Activated CD8-positive, alpha-beta T cell treated with anti-CD3 and anti-CD28 coated beads for 36 hours (primary cell): ENCODE data around the gene SEC23A. TPM values are rescaled to one million over a fixed set of nuclear protein-coding genes. Genes with fewer than 3 reads are reported as not detected.

ENCODE experiments used
- ATAC-seq: fragments of 200-7000 bp; cut with Tn5 transposase; one replicate; pipeline ENCODE4 v1.10.0; 2021; ENCODE audit warnings: mild to moderate bottlenecking, moderate library complexity
- CTCF ChIA-PET: fragments of 350-600 bp; sonication (Branson Sonifier 250); formaldehyde crosslinking; loops from one replicate; lab custom pipeline; 2021; ENCODE audit warnings: antibody characterized with exemption; lab: Charles Lee
- POLR2A ChIA-PET: fragments of 350-600 bp; sonication (Branson Sonifier 250); formaldehyde crosslinking; loops from one replicate; lab custom pipeline; 2021; ENCODE audit warnings: antibody characterized with exemption; lab: Charles Lee
- DNase-seq: peaks from one replicate; pipeline ENCODE4 v3.0.0-alpha.2; 2020
- H3K27ac Mint-ChIP-seq: one replicate; pipeline ENCODE4 v1.8.0; 2021; ENCODE audit warnings: mild to moderate bottlenecking, mixed read lengths
- H3K27me3 Mint-ChIP-seq: one replicate; pipeline ENCODE4 v1.8.0; 2021; ENCODE audit warnings: mixed read lengths
- H3K36me3 Mint-ChIP-seq: one replicate; pipeline ENCODE4 v1.8.0; 2021; ENCODE audit warnings: low read depth, mixed read lengths
- H3K4me1 Mint-ChIP-seq: one replicate; pipeline ENCODE4 v1.8.0; 2021; ENCODE audit warnings: low read depth, mixed read lengths
- H3K4me3 Mint-ChIP-seq: one replicate; pipeline ENCODE4 v1.8.0; 2021; ENCODE audit warnings: mild to moderate bottlenecking, moderate library complexity, mixed read lengths
- H3K9me3 Mint-ChIP-seq: one replicate; pipeline ENCODE4 v1.8.0; 2021; ENCODE audit warnings: mixed read lengths
- CTCF ChIP-seq: fragments of 200-600 bp; IDR thresholded peaks from one replicate; pipeline ENCODE4 v1.8.0; 2022; ENCODE audit warnings: antibody characterized with exemption, mild to moderate bottlenecking
- intact Hi-C: fragments of 100-400 bp; cut with micrococcal nuclease; formaldehyde crosslinking; loops from one replicate; pipeline ENCODE4 v1.10.0; 2022
- total RNA-seq, 2 experiments: library from RNA; stranded (reverse); gene quantifications; one replicate each; pipeline ENCODE4 v1.2.3, GENCODE V29; 2021

Gene SEC23A
- total RNA-seq, 2 experiments from 2014 or later = 45.4 to 45.6 TPM

- Mint-ChIP-seq H3K4me1 (peaks cover 10% of the 10 kb centered on the region), H3K36me3 (no peaks in the 10 kb centered on the region), H3K27ac (no peak overlapping the region), H3K9me3 (no peaks in the 10 kb centered on the region), H3K27me3 (peaks cover 4% of the 10 kb centered on the region), H3K4me3 (no peak overlapping the region)
- no peak for TF ChIP-seq CTCF
- POLR2A ChIA-PET = interaction anchor here (0.5 to 0.7 kb wide), 2 partner anchors 85 to 826 kb away, joined by 3 read pairs; no protein-coding TSS in a partner anchor
- ATAC-seq = no peak
- CTCF ChIA-PET = interaction anchor here (1.3 to 3.8 kb wide), 2 partner anchors 25 to 27 kb away, joined by 3 to 16 read pairs; no protein-coding TSS in a partner anchor
- intact Hi-C loops = no loop called here
- DNase-seq = no peak
These were observed 113.0 kb downstream of the SEC23A start for GRCh38 chr14:38989922-38990546.

DNA sequence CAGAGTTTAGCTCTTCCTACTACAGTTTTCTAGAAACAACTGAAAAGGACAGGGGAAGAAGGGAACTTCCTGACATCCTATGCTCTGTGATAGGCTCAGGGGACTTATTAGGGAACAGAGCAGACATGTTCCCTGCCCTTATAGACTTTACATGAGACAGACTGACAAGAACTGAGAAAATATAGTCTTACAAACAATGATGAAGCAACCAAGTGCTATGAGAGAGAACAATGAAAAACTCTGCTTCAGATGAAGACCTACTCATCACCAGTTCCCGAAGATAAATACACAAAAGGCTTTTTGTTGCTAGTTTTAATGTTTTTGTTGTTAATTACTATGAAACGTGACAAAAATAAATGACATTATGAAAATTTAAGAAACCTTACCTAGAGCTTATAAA lies 115.3 kb downstream of the SEC23A start:
- ATAC-seq (no peak), DNase-seq (no peak)
- no peaks in the 10 kb centered on the region for H3K36me3 Mint-ChIP-seq
- ChIA-PET CTCF (interaction anchor here (0.7 to 1.3 kb wide), 2 partner anchors 11 to 18 kb away, joined by 3 read pairs; no protein-coding TSS in a partner anchor), POLR2A (no interaction called here)
- intact Hi-C loops = no loop called here
- peaks cover 1% of the 10 kb centered on the region for H3K9me3 Mint-ChIP-seq
- H3K4me3 Mint-ChIP-seq = no peak overlapping the region
- no peak overlapping the region for H3K27ac Mint-ChIP-seq
- H3K27me3 Mint-ChIP-seq = peaks cover 4% of the 10 kb centered on the region
- peaks cover 10% of the 10 kb centered on the region for H3K4me1 Mint-ChIP-seq
- TF ChIP-seq CTCF = no peak

DNA sequence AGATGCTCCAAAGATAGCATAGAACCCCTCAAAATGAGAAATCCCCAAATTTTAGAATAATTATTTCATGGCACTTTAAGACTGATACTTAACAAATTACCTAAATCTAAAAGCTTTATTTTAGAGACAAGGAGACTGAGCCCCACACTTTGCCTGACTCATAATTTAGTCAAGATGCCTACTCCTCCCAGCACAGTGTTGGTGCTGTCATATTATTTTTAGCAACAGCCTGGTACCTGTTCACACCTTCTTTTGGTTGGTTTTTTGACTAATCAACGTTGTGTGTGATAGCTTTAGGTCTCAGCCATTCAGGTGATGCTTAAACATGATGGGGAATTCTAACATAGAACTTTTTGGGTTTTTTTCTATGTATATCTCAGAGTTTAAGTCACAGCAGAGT lies 120.2 kb downstream of the SEC23A start:
- peaks cover 6% of the 10 kb centered on the region for H3K9me3 Mint-ChIP-seq
- no peak for TF ChIP-seq CTCF
- ATAC-seq (no peak), DNase-seq (no peak)
- ChIA-PET CTCF (interaction anchor here (1.1 kb wide), 1 partner anchor 33 kb away, joined by 3 read pairs; no protein-coding TSS in a partner anchor), POLR2A (no interaction called here)
- intact Hi-C loops = no loop called here
- H3K27me3 Mint-ChIP-seq = peaks cover 11% of the 10 kb centered on the region
- no peaks in the 10 kb centered on the region for H3K4me1 Mint-ChIP-seq
- H3K36me3 Mint-ChIP-seq = no peaks in the 10 kb centered on the region
- no peak overlapping the region for H3K4me3 Mint-ChIP-seq
- no peak overlapping the region for H3K27ac Mint-ChIP-seq

- ATAC-seq = no peak
- H3K27me3 Mint-ChIP-seq = peaks cover 11% of the 10 kb centered on the region
- TF ChIP-seq CTCF = no peak
- ChIA-PET POLR2A (no interaction called here), CTCF (no interaction called here)
- intact Hi-C loops = no loop called here
- no peak for DNase-seq
- H3K4me3 Mint-ChIP-seq = no peak overlapping the region
- H3K27ac Mint-ChIP-seq = no peak overlapping the region
- no peaks in the 10 kb centered on the region for H3K36me3 Mint-ChIP-seq
- H3K9me3 Mint-ChIP-seq = peaks cover 7% of the 10 kb centered on the region
- no peaks in the 10 kb centered on the region for H3K4me1 Mint-ChIP-seq
These were observed 120.8 kb downstream of the SEC23A start for GRCh38 chr14:38982278-38982677.

Other genes with a start within 250 kb of the SEC23A start
- 10 to 100 TPM; 21.6 to 25.3 TPM for gene GEMIN2, start 11.1 kb upstream of the SEC23A start, total RNA-seq
- gene TRAPPC6B, start 67.1 kb upstream of the SEC23A start, total RNA-seq = 10 to 100 TPM; 15.5 to 19.1 TPM
- 100 to 1,000 TPM; 106 to 107 TPM for gene PNN, start 72.0 kb upstream of the SEC23A start, total RNA-seq
- gene MIA2, start 130.7 kb upstream of the SEC23A start, total RNA-seq = 10 to 100 TPM; 17.6 to 18.3 TPM